A549 (cell line): ENCODE data around the gene GNAS-AS1. TPM values are rescaled to one million over a fixed set of nuclear protein-coding genes. Genes with fewer than 3 reads are reported as not detected.

Experiments
- ATAC-seq, 2 experiments: fragments of 200-7000 bp in 1 of 2; fragments of >200 bp in 1 of 2; cut with Nextera tagmentation in 1 of 2; cut with Tn5 transposase in 1 of 2; 3 replicates each; pipeline versions ENCODE4 v1.8.0 to v1.9.1; 2018 to 2020; ENCODE audit warnings: mild to moderate bottlenecking in 1 of 2, moderate library complexity in 1 of 2
- CTCF ChIA-PET: fragments of 300-600 bp; sonication (Branson Sonifier 250); formaldehyde crosslinking; extraction: SDS; loops from one replicate; lab custom pipeline; 2021; ENCODE audit warnings: antibody characterized with exemption, inconsistent platforms; lab: Yijun Ruan, JAX
- POLR2A ChIA-PET: fragments of 350-600 bp; formaldehyde crosslinking; extraction: SDS; loops from one replicate; lab custom pipeline; 2021; ENCODE audit warnings: antibody characterized with exemption, inconsistent platforms; lab: Yijun Ruan, JAX
- DNase-seq, 2 experiments: peaks; one replicate each; pipeline versions ENCODE4 v3.0.0 to v3.0.0-alpha.2; 2011 to 2016; ENCODE audit warnings: low read depth in 1 of 2, low spot score in 1 of 2
- FAIRE-seq: peaks from 2 replicates; lab custom pipeline; 2011; peaks lifted over from hg19 to GRCh38; lab: Jason Lieb, UNC
- H3K27ac ChIP-seq, 2 experiments: fragments of >200 bp; sonication (Bioruptor Twin); formaldehyde crosslinking; 3 replicates each; pipeline ENCODE4 v1.5.1; 2016 to 2017
- H3K4me1 ChIP-seq: fragments of >200 bp; sonication (Bioruptor Twin); formaldehyde crosslinking; 3 replicates; pipeline ENCODE4 v1.6.1; 2016
- H3K4me2 ChIP-seq: fragments of >200 bp; sonication (Bioruptor Twin); formaldehyde crosslinking; 3 replicates; pipeline ENCODE4 v1.6.1; 2016
- H3K4me3 ChIP-seq: fragments of >200 bp; sonication (Bioruptor Twin); formaldehyde crosslinking; 3 replicates; pipeline ENCODE4 v1.5.1; 2016
- H3K9me3 ChIP-seq: fragments of >200 bp; sonication (Bioruptor Twin); formaldehyde crosslinking; 3 replicates; pipeline ENCODE4 v1.6.1; 2016
- CBX2 ChIP-seq: fragments of 200-600 bp; sonication (generic); IDR thresholded peaks from 2 replicates; pipeline ENCODE4 v1.6.1; 2016; ENCODE audit warnings: low read depth, mild to moderate bottlenecking, borderline replicate concordance
- CBX8 ChIP-seq: fragments of 200-600 bp; sonication (generic); IDR thresholded peaks from 2 replicates; pipeline ENCODE4 v1.6.1; 2016
- CTCF ChIP-seq: fragments of >200 bp; sonication (Bioruptor Twin); formaldehyde crosslinking; IDR thresholded peaks from 3 replicates; pipeline ENCODE4 v1.5.1; 2016
- E2F6 ChIP-seq: IDR thresholded peaks from 2 replicates; pipeline ENCODE4 v1.6.1; 2012; ENCODE audit warnings: low read depth, borderline replicate concordance
- ELK1 ChIP-seq: fragments of 150-350 bp; IDR thresholded peaks from 2 replicates; pipeline ENCODE4 v1.6.1; 2014; ENCODE audit warnings: low read depth, mild to moderate bottlenecking, low read length
- MAZ ChIP-seq: fragments of 150-350 bp; IDR thresholded peaks from 2 replicates; pipeline ENCODE4 v1.6.1; 2014; ENCODE audit warnings: antibody characterized with exemption, low read depth, low read length, borderline replicate concordance
- POLR2A ChIP-seq: IDR thresholded peaks from 2 replicates; pipeline ENCODE4 v1.6.1; 2012; ENCODE audit warnings: mild to moderate bottlenecking, low read length
- RAD21 ChIP-seq, 2 experiments: fragments of >200 bp in 1 of 2; sonication (Bioruptor Twin) in 1 of 2; formaldehyde crosslinking in 1 of 2; IDR thresholded peaks in 1 of 2; conservative IDR thresholded peaks in 1 of 2; 2 replicates in 1 of 2; 3 replicates in 1 of 2; pipeline ENCODE4 v1.6.1; 2012 to 2018; ENCODE audit warnings: inconsistent platforms in 1 of 2
- REST ChIP-seq: fragments of 200-600 bp; sonication (generic); IDR thresholded peaks from 2 replicates; pipeline ENCODE4 v1.6.1; 2016; ENCODE audit warnings: antibody characterized with exemption, mild to moderate bottlenecking, moderate library complexity
- ZNF302 ChIP-seq: fragments of 250-450 bp; sonication (Bioruptor Pico); IDR thresholded peaks from 2 replicates; pipeline ENCODE4 v1.9.0; 2021; ENCODE audit warnings: inconsistent platforms, mild to moderate bottlenecking, moderate library complexity
- WGBS: methylation state at CpG from one replicate; pipeline ENCODE4 v1.1.6; 2017; ENCODE audit errors: missing lambda C conversion rate; 5-methylcytosine and 5-hydroxymethylcytosine counted together
- polyA plus RNA-seq, 4 experiments: library from polyadenylated mRNA; depleted of rRNA in 3 of 4; stranded (reverse); fragments of >200 nt; fragmentation: RNase III in 1 of 4; extraction: RNeasy Plus Mini Kit Qiagen cat#74134 plus additional on column Dnase treatment in 1 of 4; gene quantifications; 2 replicates in 3 of 4; 3 replicates in 1 of 4; pipeline ENCODE4 v1.2.3, GENCODE V29; 2011 to 2017

The GNAS-AS1 gene
- polyA plus RNA-seq, 2 of the 4 experiments (the other 2 are of a cell fraction), result not detected

GRCh38 chr20:58863044-58863790 is 12.5 kb upstream of the GNAS-AS1 start (continued):
- TF ChIP-seq ELK1, result no peak
- TF ChIP-seq, all 56 proteins: peak for 0

GRCh38 chr20:58855506-58856389 is 5.0 kb upstream of the GNAS-AS1 start:
- ChIA-PET CTCF (interaction anchor here (1.4 to 1.9 kb wide), 2 partner anchors 15 to 367 kb away, joined by 4 to 6 read pairs; no protein-coding TSS in a partner anchor), POLR2A (no interaction called here)
- 73% methylated on average over 56 of the region's 57 CpGs for WGBS
- TF ChIP-seq CBX2 (no peak), RAD21 (conservative IDR thresholded peaks at IDR 0.05 in 1 of 2, IDR thresholded peaks at IDR 0.05 in 1 of 2) (no peak)
- TF ChIP-seq, all 56 proteins: peak for 0
- Histone ChIP-seq H3K4me3 (no peak overlapping the region), H3K4me1 (no peaks in the 10 kb centered on the region), H3K27ac (no peak overlapping the region), H3K4me2 (no peak overlapping the region), H3K9me3 (no peaks in the 10 kb centered on the region)
- DNase-seq, result no peak
- FAIRE-seq, result no peak
- ATAC-seq, result no peak

GRCh38 chr20:58854638-58855471 is 4.2 kb upstream of the GNAS-AS1 start:
- no peak for ATAC-seq
- TF ChIP-seq POLR2A, result no peak
- TF ChIP-seq CBX8, result no peak
- no peak for TF ChIP-seq REST
- TF ChIP-seq MAZ, result no peak
- no peak for TF ChIP-seq ZNF302 (CRISPR knock-in tag)
- TF ChIP-seq CTCF, result no peak
- no peak for TF ChIP-seq E2F6
- no peak overlapping the region for H3K27ac ChIP-seq
- DNase-seq, result no peak
- H3K9me3 ChIP-seq, result no peaks in the 10 kb centered on the region
- FAIRE-seq, result no peak
- ChIA-PET POLR2A (no interaction called here), CTCF (interaction anchor here (1.9 kb wide), 1 partner anchor 15 kb away, joined by 7 read pairs; no protein-coding TSS in a partner anchor)
- H3K4me3 ChIP-seq, result no peak overlapping the region
- H3K4me1 ChIP-seq, result no peaks in the 10 kb centered on the region
- 83% methylated on average over 65 of the region's 75 CpGs for WGBS
- no peak overlapping the region for H3K4me2 ChIP-seq
